Stomach smooth muscle (tissue), 2 donors: Measurements from ENCODE around the gene TOE1.
A peak's percentile ranks its signal among the peaks of the same experiment; 100 is the strongest.

Experiments used
- H3K27ac ChIP-seq: one replicate; pipeline ENCODE4 v1.7.0; 2013; ENCODE audit warnings: mild to moderate bottlenecking, low read length, inconsistent platforms
- H3K27me3 ChIP-seq, 2 donors: one replicate each; pipeline ENCODE4 v1.7.0; 2013; ENCODE audit warnings: low read length in 2 of 2; ENCODE audit not compliant: insufficient read depth in 2 of 2, control insufficient read depth in 1 of 2
- H3K36me3 ChIP-seq, 2 donors: one replicate each; pipeline ENCODE4 v1.7.0; 2013; ENCODE audit warnings: low read length in 2 of 2; ENCODE audit not compliant: control insufficient read depth in 2 of 2, insufficient read depth in 2 of 2
- H3K4me1 ChIP-seq: one replicate; pipeline ENCODE4 v1.7.0; 2013; ENCODE audit warnings: low read length; ENCODE audit not compliant: control insufficient read depth, insufficient read depth
- H3K4me3 ChIP-seq, 2 donors: one replicate each; pipeline ENCODE4 v1.7.0; 2013; ENCODE audit warnings: low read length in 2 of 2
- H3K9ac ChIP-seq, 2 donors: one replicate each; pipeline ENCODE4 v1.7.0; 2013; ENCODE audit warnings: low read length in 2 of 2, mild to moderate bottlenecking in 1 of 2
- H3K9me3 ChIP-seq, 2 donors: one replicate each; pipeline ENCODE4 v1.7.0; 2013; ENCODE audit warnings: low read length in 2 of 2; ENCODE audit not compliant: control insufficient read depth in 2 of 2
- donor health status: healthy.
- donor health status: Pancreatic carcinoma.

TOE1 gene

DNA sequence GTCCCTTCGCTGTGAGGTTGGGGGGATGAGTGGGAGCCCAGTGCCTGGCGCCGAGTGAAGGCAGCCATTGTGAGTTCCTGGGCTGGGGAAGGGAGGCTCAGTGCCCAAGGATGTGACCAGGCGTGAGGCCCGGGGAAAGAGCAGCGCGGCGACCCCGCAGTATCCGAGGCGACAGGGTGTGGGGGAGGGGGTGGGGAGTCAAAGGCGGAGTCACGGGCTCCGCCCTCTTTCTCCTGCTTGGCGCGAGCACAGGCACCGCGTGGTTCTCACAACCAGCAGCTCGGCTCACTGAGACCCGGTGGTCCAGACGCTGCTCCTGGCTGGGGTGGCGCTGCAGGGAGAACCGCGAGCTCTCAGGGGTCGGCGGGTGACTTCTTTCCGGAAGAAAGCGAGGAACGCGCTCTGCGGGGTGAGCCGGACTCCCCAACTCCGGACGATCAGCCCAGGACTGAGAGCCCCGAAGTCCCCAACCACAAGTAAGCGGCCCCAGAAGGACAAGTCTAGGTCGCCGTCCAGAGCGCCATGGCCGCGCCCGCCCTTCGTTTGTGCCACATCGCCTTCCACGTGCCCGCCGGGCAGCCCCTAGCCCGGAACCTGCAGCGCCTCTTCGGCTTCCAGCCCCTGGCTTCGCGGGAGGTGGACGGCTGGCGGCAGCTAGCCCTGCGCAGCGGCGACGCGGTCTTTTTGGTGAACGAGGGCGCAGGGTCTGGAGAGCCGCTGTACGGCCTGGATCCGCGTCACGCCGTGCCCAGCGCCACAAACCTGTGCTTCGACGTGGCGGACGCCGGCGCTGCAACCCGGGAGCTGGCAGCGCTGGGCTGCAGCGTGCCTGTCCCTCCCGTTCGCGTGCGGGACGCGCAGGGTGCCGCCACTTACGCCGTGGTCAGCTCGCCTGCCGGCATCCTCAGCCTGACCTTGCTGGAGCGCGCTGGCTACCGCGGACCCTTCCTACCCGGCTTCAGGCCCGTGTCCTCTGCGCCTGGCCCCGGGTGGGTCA lies 13.0 kb upstream of the TOE1 start, which contains the start of gene HPDL:
HPDL (plus strand) TSS at position 269 of the 997 bp plus-strand sequence; CDS start at position 523, 254 bp downstream.
- Histone ChIP-seq H3K9ac (peak within 1 kb of the TSS; percentile 29 to 31), H3K4me1 (peaks cover 15% of the 10 kb centered on the region), H3K4me3 (peak within 1 kb of the TSS; percentile 59 to 76), H3K27me3 (peaks cover 0 to 4% of the 10 kb centered on the region in 2 donors), H3K27ac (no peak within 1 kb of the TSS), H3K36me3 (peaks cover 2 to 14% of the 10 kb centered on the region in 2 donors), H3K9me3 (no peaks in the 10 kb centered on the region)

- Histone ChIP-seq H3K36me3 (peaks cover 7 to 23% of the 10 kb centered on the region in 2 donors), H3K9me3 (no peaks in the 10 kb centered on the region), H3K4me3 (peak overlapping the region in 1 of 2 donors; percentile 76), H3K27me3 (peaks cover 0 to 4% of the 10 kb centered on the region in 2 donors), H3K27ac (no peak overlapping the region), H3K4me1 (peaks cover 15% of the 10 kb centered on the region), H3K9ac (no peak overlapping the region)
These were observed 12.1 kb upstream of the TOE1 start for GRCh38 chr1:45327644-45328515.

GRCh38 chr1:45328680-45329079 lies 11.3 kb upstream of the TOE1 start:
- H3K9ac ChIP-seq = no peak overlapping the region
- no peaks in the 10 kb centered on the region for H3K9me3 ChIP-seq
- peaks cover 0 to 4% of the 10 kb centered on the region in 2 donors for H3K27me3 ChIP-seq
- H3K4me1 ChIP-seq = peaks cover 15% of the 10 kb centered on the region
- no peak overlapping the region for H3K4me3 ChIP-seq
- peaks cover 14 to 31% of the 10 kb centered on the region in 2 donors for H3K36me3 ChIP-seq
- no peak overlapping the region for H3K27ac ChIP-seq

DNA sequence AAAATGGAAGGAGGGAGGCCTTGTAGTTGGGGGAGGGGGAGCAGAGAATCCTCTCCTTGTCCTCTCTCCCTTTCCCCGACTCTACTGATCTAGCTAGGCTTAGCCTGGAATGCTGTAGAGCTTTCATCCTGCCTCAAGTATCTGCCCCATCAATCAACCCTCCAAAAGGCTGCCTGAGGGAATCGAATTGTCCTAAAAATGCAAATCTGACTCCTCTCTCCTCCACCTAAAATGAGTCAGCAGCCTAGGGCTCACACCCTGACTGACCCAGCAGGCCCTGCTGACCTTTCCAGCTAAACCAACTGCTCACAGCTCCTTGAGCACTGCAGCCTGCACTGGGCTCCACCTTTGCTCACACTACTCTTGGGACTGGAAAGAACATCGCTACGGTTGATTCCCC lies 10.5 kb upstream of the TOE1 start:
- Histone ChIP-seq H3K27me3 (peaks cover 0 to 4% of the 10 kb centered on the region in 2 donors), H3K9ac (no peak overlapping the region), H3K27ac (no peak overlapping the region), H3K36me3 (peaks cover 20 to 39% of the 10 kb centered on the region in 2 donors), H3K4me3 (no peak overlapping the region), H3K9me3 (no peaks in the 10 kb centered on the region), H3K4me1 (peaks cover 15% of the 10 kb centered on the region)

DNA sequence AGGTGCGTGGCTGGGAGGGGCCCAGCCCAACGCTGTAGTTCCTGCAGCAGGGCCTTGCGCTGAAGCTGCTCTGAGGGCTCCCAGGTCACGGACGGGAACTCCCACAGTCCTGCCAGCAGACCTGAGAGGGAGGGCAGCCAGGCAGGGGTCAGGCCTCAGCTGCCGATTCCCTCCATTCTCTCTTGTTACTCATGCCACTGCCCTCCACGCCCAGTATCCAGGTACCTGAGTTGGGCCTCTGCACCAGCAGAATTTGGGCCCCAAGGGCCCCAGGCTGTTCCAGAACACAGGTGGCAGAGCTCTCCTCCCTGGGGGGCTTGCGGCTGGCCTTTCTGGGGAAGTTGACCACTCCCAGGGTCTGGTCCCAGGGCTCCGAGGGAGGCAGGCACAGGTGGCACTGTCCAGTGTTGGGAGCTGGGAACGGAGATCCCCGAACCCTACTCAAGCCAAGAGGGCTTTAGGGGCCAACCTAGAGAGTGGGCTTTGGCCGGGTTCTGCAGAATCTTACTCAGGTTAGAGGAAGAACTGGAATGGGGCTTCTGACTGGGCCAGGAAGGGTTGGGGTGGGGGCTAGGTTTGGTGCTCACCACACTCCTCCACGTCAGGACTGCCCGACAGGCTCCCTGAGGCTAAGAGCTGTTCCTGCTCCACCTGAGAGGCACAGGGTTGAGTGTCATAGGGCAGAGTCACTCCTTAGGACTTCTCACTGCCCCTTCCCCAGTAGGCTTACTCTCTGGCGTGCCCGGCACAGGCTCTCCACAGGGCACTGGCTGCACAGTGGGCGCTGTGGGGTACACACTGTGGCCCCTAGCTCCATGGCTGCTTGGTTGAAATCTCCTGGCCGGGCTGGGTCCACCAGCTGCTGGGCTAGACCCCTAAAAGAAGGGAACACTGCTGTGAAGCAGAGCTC lies 8.3 kb upstream of the TOE1 start:
- Histone ChIP-seq H3K36me3 (peaks cover 20 to 39% of the 10 kb centered on the region in 2 donors), H3K4me1 (peaks cover 9% of the 10 kb centered on the region), H3K9me3 (no peaks in the 10 kb centered on the region), H3K9ac (no peak overlapping the region), H3K27ac (no peak overlapping the region), H3K27me3 (peaks cover 0 to 4% of the 10 kb centered on the region in 2 donors), H3K4me3 (no peak overlapping the region)

DNA sequence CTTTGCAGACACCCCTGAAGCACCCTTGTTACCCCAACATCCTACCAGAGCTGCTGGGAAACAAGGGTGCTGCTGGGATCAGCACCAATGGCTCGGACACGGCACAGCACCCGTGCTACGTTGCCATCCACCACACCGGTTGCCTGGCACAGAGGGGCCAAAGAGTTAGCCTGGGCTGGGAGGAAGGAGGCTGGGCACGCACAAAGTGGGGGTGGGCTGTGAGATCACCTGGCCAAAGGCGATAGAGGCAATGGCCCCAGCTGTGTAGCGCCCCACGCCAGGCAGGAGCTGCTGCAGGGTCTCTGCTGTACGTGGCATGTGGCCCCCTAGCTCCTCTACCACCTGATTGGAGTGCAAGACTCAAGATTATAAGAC lies 7.6 kb upstream of the TOE1 start:
- H3K9me3 ChIP-seq = no peaks in the 10 kb centered on the region
- H3K36me3 ChIP-seq = peaks cover 20 to 39% of the 10 kb centered on the region in 2 donors
- H3K27me3 ChIP-seq = peaks cover 0 to 1% of the 10 kb centered on the region in 2 donors
- H3K27ac ChIP-seq = no peak overlapping the region
- no peak overlapping the region for H3K4me3 ChIP-seq
- H3K4me1 ChIP-seq = peaks cover 3% of the 10 kb centered on the region
- no peak overlapping the region for H3K9ac ChIP-seq

GRCh38 chr1:45334308-45335245 lies 5.4 kb upstream of the TOE1 start:
- Histone ChIP-seq H3K4me3 (no peak overlapping the region), H3K4me1 (peaks cover 5% of the 10 kb centered on the region), H3K27me3 (no peaks in the 10 kb centered on the region), H3K9me3 (no peaks in the 10 kb centered on the region), H3K27ac (no peak overlapping the region), H3K9ac (no peak overlapping the region), H3K36me3 (peaks cover 20 to 34% of the 10 kb centered on the region in 2 donors)

- Histone ChIP-seq H3K9ac (no peak overlapping the region), H3K4me3 (no peak overlapping the region), H3K4me1 (peaks cover 9% of the 10 kb centered on the region), H3K27ac (no peak overlapping the region), H3K9me3 (no peaks in the 10 kb centered on the region), H3K27me3 (no peaks in the 10 kb centered on the region), H3K36me3 (peaks cover 20 to 32% of the 10 kb centered on the region in 2 donors)
These were observed 4.1 kb upstream of the TOE1 start for GRCh38 chr1:45335855-45336324.

- Histone ChIP-seq H3K27me3 (no peaks in the 10 kb centered on the region), H3K36me3 (peaks cover 20 to 28% of the 10 kb centered on the region in 2 donors), H3K9me3 (no peaks in the 10 kb centered on the region), H3K4me1 (peaks cover 20% of the 10 kb centered on the region), H3K4me3 (no peak overlapping the region), H3K27ac (no peak overlapping the region), H3K9ac (no peak overlapping the region)
These were observed 2.2 kb upstream of the TOE1 start for GRCh38 chr1:45337630-45338325.
